DMS53 treated with DMSO at 0.1 percent for 48 hours (cell line): ENCODE measurements around the gene BAG5.
"Not testable (repeated sequence)": the region's sequence is repeated elsewhere in the genome, so short reads cannot be mapped to it uniquely, and the experiment has no call there.

Experiments
- DNase-seq: peaks from one replicate; lab custom pipeline; 2025; ENCODE audit not compliant: unreplicated experiment; lab: John Stamatoyannopoulos, UW

The BAG5 gene

DNA sequence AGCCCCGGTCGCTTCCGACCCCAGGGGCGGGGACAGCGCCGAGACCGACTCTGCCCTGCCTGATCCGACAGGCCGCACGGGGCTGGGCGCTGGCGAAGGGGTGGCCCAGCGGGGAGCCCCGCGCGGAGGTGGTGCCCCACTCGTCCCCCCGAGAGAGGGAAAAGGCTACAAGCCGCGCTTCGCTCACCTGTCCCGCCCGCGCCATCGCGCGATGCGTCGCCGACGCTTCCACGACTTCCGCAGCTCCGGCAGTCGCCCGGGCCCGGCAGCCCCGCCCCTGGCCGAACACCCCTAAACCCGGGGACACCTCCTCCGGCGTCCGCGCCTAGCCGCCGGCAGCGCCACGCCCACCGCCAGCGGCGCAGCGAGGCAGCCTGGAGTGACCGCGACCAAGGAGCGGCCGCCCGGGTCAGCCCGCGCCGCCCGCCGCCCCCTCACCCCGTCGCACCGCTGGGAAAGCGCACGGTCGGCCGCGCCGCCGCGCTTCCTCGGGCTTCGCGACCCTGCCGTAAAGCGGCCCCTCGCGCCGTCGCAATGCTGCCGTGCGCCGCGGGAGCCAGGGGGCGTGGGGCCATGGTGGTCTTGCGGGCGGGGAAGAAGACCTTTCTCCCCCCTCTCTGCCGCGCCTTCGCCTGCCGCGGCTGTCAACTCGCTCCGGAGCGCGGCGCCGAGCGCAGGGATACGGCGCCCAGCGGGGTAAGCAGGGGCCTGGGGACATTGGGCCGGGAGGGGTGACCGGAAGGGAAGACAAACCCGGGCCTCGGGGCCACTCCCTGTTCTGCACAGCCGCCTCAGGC, at the start of gene BAG5, which contains the start of gene COA8:
TSS of gene BAG5 (minus strand) at position 229 of the 797 bp plus-strand sequence. CDS start 1,493 bp downstream, outside the sequence.
TSS of gene COA8 (plus strand) at position 532 of the 797 bp plus-strand sequence. CDS start at position 574, 42 bp downstream.
- DNase-seq: peak; percentile 72

DNA sequence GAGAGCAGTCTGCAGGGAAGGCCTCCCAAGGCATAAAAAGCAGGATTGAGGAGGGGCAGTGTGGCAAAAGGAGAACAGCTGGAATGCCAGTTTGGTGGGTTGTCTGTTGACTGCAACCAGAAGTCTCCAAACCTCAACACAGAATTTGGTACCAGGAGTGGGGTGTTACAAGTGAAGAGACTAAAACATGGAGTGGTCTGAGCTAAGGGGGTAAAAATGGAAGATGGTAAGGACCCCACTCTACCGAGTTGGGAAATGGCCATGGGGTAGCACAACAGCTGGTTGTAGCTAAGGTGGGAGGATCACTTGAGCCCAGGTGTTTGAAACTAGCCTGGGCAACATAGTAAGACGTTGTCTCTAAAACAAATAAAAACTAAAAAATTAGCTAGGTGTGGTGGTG, 48.8 kb upstream of the BAG5 start:
- DNase-seq: no peak

- DNase-seq: not testable (repeated sequence)
These were observed 46.6 kb upstream of the BAG5 start for GRCh38 chr14:103609081-103609480.

GRCh38 chr14:103607822-103608221, 45.4 kb upstream of the BAG5 start:
- DNase-seq: no peak

DNA sequence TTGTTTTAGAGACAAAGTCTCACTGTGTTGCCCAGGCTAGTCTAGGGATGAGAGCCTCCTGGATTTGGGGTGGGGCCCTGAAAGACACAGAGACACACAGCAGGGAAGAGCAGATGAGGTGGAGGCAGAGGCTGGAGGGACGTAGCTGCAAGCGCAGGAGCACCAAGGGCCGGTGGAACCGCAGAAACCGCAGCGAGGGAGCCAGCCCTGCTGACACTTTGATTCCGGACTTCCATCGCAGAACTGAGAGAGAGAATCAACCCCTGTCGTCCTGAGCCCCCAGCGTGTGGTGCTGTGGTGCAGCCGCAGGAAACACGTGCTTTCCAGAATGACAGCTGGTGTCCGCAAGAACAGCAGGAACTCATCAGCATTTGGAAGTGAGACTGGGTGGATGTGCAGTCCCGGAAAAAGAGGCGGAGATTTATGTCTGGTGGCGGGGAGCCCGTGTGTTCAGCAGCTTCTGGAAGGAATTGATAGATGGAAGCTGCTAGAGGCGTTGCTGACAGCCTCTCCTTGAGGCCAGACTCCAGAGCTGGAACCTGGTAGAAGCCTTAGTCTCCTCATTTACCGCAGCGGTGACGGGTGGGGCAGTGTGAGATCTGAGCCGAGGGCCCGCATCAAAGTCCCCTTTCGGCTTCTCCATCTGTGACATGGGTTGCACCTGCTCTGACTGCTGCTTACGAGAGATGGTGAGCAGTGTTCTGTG, 44.7 kb upstream of the BAG5 start:
- peak; percentile 62 for DNase-seq

DNA sequence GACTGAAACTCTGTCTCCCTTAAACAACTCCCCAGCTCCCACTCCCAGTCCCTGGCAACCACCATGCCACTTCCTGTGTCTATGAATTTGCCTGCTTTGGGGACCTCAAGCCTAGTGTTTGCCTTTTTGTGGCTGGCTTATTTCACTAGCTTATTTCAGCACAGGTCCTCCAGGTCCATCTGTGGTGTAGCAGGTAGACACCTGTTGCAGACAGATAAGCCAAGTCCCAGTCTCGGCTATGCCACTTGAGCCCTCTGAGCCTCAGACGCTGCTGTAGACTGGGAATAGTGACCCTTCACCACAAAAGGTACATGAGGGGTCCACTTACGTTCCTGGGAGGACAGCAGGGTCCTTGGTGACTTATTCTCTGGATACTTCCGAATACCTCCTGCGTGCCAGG, 42.2 kb upstream of the BAG5 start:
- DNase-seq: no peak

DNA sequence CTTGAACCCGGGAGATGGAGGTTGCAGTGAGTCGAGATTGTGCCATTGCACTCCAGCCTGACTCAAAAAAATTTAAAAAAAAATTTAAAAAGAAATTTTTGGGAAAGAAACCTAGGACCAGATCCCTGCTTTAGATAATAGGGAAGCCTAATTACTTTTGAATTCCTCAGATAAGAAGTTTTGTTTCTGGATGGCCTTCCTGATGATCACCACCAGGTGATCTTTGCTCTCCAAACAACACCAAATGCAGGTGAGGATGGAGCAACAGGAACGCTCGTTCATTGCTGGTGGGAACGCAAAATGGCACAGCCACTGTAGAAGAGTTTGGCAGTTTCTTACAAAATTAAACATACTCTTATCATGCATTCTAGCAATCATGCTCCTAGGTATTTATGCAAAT, 38.0 kb upstream of the BAG5 start:
- DNase-seq: no peak

GRCh38 chr14:103597623-103598377, 35.3 kb upstream of the BAG5 start:
- peak; percentile 52 for DNase-seq

DNA sequence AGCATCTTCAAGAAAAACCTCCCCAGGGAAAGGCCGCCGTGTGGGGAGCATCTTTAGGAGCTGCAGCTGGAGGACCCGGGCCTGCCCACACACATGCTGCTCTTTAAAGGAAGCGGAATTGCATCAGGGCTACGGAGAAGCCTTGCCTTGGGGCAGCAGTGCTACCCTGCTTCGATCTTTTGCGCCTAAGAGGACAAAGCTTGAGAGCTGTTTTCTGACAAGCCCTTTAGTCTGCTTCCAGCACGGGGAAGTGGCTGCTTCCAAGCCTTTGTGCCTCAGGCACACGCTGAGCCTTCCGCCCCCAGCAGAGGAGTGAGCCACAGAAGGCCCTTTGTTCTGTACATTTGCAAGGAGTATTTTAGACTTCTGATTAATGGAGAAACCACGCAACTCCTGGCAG, 31.8 kb upstream of the BAG5 start:
- DNase-seq: no peak

- no peak for DNase-seq
These were observed 31.1 kb upstream of the BAG5 start for GRCh38 chr14:103593577-103593976.

DNA sequence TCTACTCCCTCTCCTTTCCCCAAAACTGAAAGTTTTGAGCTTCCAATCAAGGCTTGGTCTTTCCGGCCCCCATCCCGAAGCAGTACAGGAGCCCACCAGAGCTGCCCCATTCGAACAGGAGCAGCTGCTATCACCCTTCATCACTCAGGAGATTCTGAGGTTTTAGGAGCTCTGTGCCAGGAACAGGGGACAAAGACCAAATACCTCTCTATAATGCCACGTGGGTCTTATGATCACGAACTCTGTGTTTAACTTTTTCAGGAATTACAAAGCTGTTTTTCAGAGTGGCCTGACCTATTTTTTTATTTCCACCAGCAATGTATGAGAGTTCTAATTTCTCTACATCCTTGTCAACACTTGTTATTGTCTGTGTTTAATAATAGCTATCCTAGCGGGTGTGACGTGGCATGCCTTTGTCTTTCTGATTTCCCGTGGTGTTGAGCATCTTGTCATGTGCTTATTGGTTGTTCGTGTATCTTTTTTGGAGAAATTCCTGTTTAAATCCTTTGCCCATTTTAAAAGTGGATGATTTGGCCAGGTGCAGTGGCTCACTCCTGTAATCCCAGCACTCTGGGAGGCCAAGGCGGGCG, 22.0 kb upstream of the BAG5 start:
- DNase-seq: no peak

- no peak for DNase-seq
These were observed 19.7 kb upstream of the BAG5 start for GRCh38 chr14:103581954-103582703.

DNA sequence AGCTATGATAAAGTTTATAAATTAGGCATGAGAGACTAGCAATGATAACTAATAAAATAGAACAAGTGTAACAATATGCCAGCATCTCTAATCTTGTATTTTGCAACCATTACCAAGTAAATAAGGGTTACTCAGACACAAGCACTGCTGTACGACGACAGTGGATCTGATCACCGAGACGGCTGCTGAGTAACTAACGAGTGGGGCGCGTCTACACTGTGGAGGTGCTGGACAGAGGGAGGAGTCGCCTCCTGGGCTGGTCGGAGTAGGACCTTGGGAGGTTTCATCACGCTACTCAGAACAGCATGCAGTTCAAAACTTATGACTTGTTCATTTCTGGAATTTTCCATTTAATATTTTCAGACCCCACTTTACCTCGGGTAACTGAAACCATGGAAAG, 18.7 kb upstream of the BAG5 start:
- DNase-seq: no peak

DNA sequence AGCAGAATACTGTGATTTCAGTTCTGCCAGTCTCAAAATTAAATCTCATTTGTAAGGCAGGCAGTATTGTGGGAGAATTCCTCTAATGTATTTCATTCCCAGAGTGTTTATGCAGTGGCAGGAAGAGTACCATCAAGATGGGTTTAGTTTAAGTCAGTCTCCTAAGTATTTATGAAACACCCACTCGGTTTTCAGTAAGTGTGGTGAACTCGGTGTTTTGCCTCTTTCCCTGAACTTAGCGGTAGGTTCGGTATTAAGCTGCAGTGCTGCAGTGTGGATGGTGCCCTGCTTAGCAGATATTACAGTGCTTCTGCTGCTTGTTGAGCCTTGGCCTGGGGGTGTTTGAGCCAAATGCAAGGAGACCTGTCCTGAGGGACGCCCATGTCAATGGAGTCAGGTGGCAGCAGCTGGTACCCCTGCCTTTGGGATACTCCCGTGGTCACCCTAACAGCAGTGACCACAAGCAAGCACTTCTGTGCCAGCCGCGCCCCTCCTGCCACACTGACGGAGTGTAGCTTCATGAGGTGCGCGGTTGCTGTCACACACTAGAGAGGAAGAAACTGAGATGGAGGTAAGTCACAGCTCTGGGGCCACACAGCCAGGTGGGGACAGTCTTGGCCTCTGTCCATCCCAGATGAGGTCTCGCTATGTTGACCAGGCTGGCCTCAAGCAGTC, 16.1 kb upstream of the BAG5 start:
- DNase-seq: no peak

DNA sequence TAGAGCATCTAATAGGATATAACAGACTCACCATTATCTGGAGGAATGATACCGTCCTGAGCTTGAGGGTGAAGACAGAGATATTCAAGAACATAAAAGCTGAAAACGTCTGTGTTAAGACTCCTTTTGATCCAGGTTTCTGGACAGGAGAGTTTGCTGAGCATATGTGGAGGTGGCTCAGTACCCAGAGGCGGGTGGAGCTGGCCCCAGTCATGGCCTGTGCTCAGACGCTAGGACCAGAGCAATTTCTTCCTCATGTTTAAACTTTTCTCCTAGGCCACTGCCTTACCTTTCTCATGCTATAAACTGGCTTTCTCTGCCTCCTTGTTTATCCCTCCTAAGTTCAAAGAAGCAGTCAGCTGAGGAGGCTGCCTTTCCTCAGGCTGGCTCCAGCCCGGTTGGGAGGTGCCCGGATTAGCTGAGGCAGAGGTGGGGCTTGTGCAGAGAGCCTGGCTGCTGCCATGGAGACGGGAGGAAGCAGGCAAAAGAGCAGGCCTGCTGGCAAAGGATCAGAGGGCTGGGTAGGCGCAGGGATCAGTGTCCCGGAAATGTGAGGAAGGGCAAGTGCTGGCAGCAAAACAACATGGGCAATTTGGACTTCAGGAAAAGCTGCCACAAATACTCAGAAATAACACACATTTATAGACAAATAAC, 14.0 kb upstream of the BAG5 start:
- DNase-seq: peak; percentile 78

GRCh38 chr14:103574707-103575285, 12.3 kb upstream of the BAG5 start:
- DNase-seq: no peak

DNA sequence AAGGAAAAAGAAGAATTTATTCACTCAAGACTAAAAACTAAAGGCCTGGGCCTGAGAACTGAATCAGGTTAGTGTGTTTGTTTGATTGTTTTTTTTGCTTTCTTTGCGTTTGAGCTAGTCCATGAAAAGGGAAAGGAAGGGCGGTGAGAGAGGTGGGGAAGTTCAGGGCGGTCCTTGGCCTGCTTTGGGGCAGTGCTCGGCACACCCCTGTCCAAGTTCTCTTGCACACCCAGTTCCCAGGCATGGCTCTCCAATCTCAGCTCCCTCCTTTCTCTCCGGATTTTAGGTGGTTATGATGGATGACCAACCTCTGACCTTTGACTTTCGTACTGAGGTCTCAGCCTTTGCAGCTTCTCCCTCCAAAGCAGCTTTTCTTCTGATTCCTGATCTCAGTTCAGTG, 11.6 kb upstream of the BAG5 start:
- no peak for DNase-seq

DNA sequence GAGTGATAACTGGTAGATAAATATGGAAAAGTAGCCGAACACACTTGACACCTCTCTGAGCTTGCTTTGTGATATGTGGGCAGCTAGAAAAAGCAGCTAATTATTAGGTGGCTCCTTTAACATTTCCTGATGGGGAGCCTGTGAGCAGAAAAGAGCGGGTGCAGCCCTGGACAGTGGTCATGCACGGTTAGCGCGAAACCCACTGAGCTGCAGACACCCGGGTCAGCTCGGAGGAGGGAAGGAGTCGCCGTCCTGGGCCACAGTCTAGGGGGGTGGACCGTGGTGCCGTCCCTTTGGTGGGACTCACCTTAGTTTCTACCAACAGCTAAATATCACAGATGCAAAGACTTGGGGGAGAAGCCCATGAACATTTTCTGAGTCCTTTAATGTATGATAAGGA, 7.0 kb upstream of the BAG5 start:
- DNase-seq: no peak

GRCh38 chr14:103568952-103569351, 6.5 kb upstream of the BAG5 start:
- DNase-seq: no peak
